ENCODE data around the gene ANO3.

DNA sequence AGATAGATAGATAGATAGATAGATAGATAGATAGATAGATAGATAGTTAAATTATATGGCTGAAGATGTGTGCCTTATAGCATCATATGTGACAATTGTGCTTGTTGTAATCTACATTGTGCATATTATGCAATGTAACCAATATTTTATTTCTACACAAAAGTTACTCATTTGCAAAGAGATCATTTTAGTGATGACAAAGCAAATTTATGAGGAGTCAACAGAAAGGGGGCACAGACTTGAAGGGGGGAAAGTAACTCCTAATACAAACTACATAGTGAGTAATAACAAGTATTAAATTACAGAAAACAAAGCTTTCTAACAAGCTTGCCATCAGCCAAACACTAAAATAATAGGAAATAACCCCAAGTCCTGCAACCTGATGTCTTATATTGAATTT, 133.3 kb downstream of the ANO3 start:
- TF ChIP-seq, protein P1, sequence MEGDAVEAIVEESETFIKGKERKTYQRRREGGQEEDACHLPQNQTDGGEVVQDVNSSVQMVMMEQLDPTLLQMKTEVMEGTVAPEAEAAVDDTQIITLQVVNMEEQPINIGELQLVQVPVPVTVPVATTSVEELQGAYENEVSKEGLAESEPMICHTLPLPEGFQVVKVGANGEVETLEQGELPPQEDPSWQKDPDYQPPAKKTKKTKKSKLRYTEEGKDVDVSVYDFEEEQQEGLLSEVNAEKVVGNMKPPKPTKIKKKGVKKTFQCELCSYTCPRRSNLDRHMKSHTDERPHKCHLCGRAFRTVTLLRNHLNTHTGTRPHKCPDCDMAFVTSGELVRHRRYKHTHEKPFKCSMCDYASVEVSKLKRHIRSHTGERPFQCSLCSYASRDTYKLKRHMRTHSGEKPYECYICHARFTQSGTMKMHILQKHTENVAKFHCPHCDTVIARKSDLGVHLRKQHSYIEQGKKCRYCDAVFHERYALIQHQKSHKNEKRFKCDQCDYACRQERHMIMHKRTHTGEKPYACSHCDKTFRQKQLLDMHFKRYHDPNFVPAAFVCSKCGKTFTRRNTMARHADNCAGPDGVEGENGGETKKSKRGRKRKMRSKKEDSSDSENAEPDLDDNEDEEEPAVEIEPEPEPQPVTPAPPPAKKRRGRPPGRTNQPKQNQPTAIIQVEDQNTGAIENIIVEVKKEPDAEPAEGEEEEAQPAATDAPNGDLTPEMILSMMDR (conservative IDR thresholded peaks at IDR 0.05; ENCODE audit: low read depth, low read length) = no peak
- TF ChIP-seq, protein P2, sequence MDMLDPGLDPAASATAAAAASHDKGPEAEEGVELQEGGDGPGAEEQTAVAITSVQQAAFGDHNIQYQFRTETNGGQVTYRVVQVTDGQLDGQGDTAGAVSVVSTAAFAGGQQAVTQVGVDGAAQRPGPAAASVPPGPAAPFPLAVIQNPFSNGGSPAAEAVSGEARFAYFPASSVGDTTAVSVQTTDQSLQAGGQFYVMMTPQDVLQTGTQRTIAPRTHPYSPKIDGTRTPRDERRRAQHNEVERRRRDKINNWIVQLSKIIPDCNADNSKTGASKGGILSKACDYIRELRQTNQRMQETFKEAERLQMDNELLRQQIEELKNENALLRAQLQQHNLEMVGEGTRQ (IDR thresholded peaks at IDR 0.05; ENCODE audit: low read depth, low read length) = no peak
- TF ChIP-seq POLR2A (IDR thresholded peaks at IDR 0.05; ENCODE audit: low read depth, low read length) (no peak), RAD21 (IDR thresholded peaks at IDR 0.05; ENCODE audit: low read length) (no peak), RCOR1 (IDR thresholded peaks at IDR 0.05; ENCODE audit: insufficient replicate concordance, low read length) (no peak), FOS (IDR thresholded peaks at IDR 0.05; ENCODE audit: low read depth, low read length) (no peak), CEBPB (IDR thresholded peaks at IDR 0.05; ENCODE audit: low read depth, low read length) (no peak), NFE2L2 (IDR thresholded peaks at IDR 0.05; ENCODE audit: low read depth, low read length) (no peak), BHLHE40 (IDR thresholded peaks at IDR 0.05; ENCODE audit: low read depth, low read length) (no peak), RFX5 (IDR thresholded peaks at IDR 0.05; ENCODE audit: low read depth, low read length) (no peak), MAZ (IDR thresholded peaks at IDR 0.05; ENCODE audit: borderline replicate concordance, low read depth, low read length) (no peak)
